T-cell (primary cell): ENCODE results near the gene ACTBL2. TPM values are rescaled to one million over a fixed set of nuclear protein-coding genes. Genes with fewer than 3 reads are reported as not detected.

Source experiments
- ATAC-seq, 4 experiments: fragments of 200-7000 bp in 3 of 4; fragments of 150-1000 bp in 1 of 4; cut with Tn5 transposase; replicated peaks in 1 of 4; 1 replicate in 3 of 4; 2 replicates in 1 of 4; pipeline ENCODE4 v1.10.0; 2021; ENCODE audit warnings: moderate library complexity in 3 of 4, mild to moderate bottlenecking in 2 of 4, moderate number of reproducible peaks in 1 of 4
- CTCF ChIA-PET, 2 donors: fragments of 300-600 bp; sonication (Branson Sonifier 250); formaldehyde crosslinking; loops; one replicate each; lab custom pipeline; 2022; ENCODE audit warnings: antibody characterized with exemption in 2 of 2; lab: Charles Lee
- POLR2A ChIA-PET, 2 donors: fragments of 300-600 bp; sonication (Branson Sonifier 250); formaldehyde crosslinking; loops; one replicate each; lab custom pipeline; 2022; ENCODE audit warnings: antibody characterized with exemption in 2 of 2; lab: Charles Lee
- DNase-seq, 35 experiments: peaks; one replicate each; pipeline versions ENCODE4 v3.0.0 to v3.0.0-alpha.2; 2013 to 2023
- H3K27ac ChIP-seq: one replicate; pipeline ENCODE4 v1.5.1; 2013; ENCODE audit warnings: low read length
- H3K27me3 ChIP-seq, 2 experiments: replicated peaks in 1 of 2; 1 replicate in 1 of 2; 2 replicates in 1 of 2; pipeline versions ENCODE4 v1.6.1 to v1.7.0; 2013; ENCODE audit warnings: low read length in 1 of 2, mixed read lengths in 1 of 2; ENCODE audit not compliant: control insufficient read depth in 2 of 2, insufficient read depth in 2 of 2; ENCODE audit errors: extremely low read depth in 1 of 2
- H3K36me3 ChIP-seq, 2 donors: 1 replicate in 1 of 2; 2 replicates in 1 of 2; pipeline versions ENCODE4 v1.6.1 to v1.7.0; 2013; ENCODE audit warnings: low read length in 1 of 2; ENCODE audit not compliant: control insufficient read depth in 2 of 2, insufficient read depth in 1 of 2; ENCODE audit errors: extremely low read depth in 1 of 2
- H3K4me1 ChIP-seq, 2 experiments: 1 replicate in 1 of 2; 2 replicates in 1 of 2; pipeline versions ENCODE4 v1.6.1 to v1.7.0; 2013; ENCODE audit warnings: low read length in 2 of 2, mixed read lengths in 1 of 2; ENCODE audit not compliant: insufficient read depth in 2 of 2, control insufficient read depth in 1 of 2; ENCODE audit errors: extremely low read depth in 1 of 2
- H3K4me3 ChIP-seq, 2 donors: 1 replicate in 1 of 2; 2 replicates in 1 of 2; pipeline versions ENCODE4 v1.5.1 to v1.7.0; 2013; ENCODE audit warnings: mild to moderate bottlenecking in 2 of 2, low read length in 1 of 2, moderate library complexity in 1 of 2; ENCODE audit not compliant: control insufficient read depth in 1 of 2; ENCODE audit errors: extremely low read depth in 1 of 2
- H3K9me3 ChIP-seq: 2 replicates; pipeline ENCODE4 v1.7.0; 2013
- H3K27ac Mint-ChIP-seq, 2 donors: one replicate each; pipeline ENCODE4 v1.8.0; 2020 to 2021; ENCODE audit warnings: mild to moderate bottlenecking in 2 of 2, mixed read lengths in 2 of 2
- H3K27me3 Mint-ChIP-seq, 2 donors: one replicate each; pipeline ENCODE4 v1.8.0; 2021 to 2022; ENCODE audit warnings: mixed read lengths in 2 of 2
- H3K36me3 Mint-ChIP-seq: one replicate; pipeline ENCODE4 v1.8.0; 2021; ENCODE audit warnings: mixed read lengths
- H3K4me1 Mint-ChIP-seq, 3 donors: one replicate each; pipeline ENCODE4 v1.8.0; 2020 to 2022; ENCODE audit warnings: mixed read lengths in 3 of 3, mild to moderate bottlenecking in 1 of 3
- H3K4me3 Mint-ChIP-seq, 3 donors: one replicate each; pipeline ENCODE4 v1.8.0; 2020 to 2022; ENCODE audit warnings: mild to moderate bottlenecking in 3 of 3, mixed read lengths in 3 of 3, moderate library complexity in 3 of 3
- H3K9me3 Mint-ChIP-seq, 3 donors: one replicate each; pipeline ENCODE4 v1.8.0; 2020 to 2022; ENCODE audit warnings: mixed read lengths in 3 of 3
- WGBS: methylation state at CpG from one replicate; pipeline ENCODE4 v1.1.5; 2013; ENCODE audit warnings: missing lambda C conversion rate; ENCODE audit not compliant: insufficient coverage; 5-methylcytosine and 5-hydroxymethylcytosine counted together
- total RNA-seq, 35 experiments: library from RNA in 6 of 35; stranded (reverse) in 6 of 35; fragments of 120-200 nt in 1 of 35; gene quantifications; one replicate each; pipeline versions ENCODE4 v1.2.1 to v1.2.4 and lab custom pipeline; 2013 to 2026

ACTBL2 gene
- total RNA-seq, 5 donors from 2014 or later (not counting 1 experiment from before 2014, with no cell fraction given): not detected

GRCh38 chr5:57439601-57440000, 43.0 kb downstream of the ACTBL2 start:
- ChIA-PET CTCF (interaction anchor here in 1 of 2 donors (0.6 kb wide), 1 partner anchor 1021 kb away, joined by 5 read pairs; no protein-coding TSS in a partner anchor), POLR2A (no interaction called here)
- H3K27ac Mint-ChIP-seq: no peak overlapping the region
- Histone ChIP-seq H3K27me3 (no peaks in the 10 kb centered on the region), H3K9me3 (no peaks in the 10 kb centered on the region), H3K36me3 (no peaks in the 10 kb centered on the region), H3K4me1 (no peaks in the 10 kb centered on the region), H3K27ac (no peak overlapping the region), H3K4me3 (no peak overlapping the region)
- no CpG with 5 or more reads among the region's 2 CpGs for WGBS
- peaks cover 6 to 7% of the 10 kb centered on the region in 2 donors for H3K27me3 Mint-ChIP-seq
- peaks cover 0 to 2% (median 0%) of the 10 kb centered on the region in 3 donors for H3K4me1 Mint-ChIP-seq
- no peak overlapping the region for H3K4me3 Mint-ChIP-seq
- H3K36me3 Mint-ChIP-seq: no peaks in the 10 kb centered on the region
- no peak for ATAC-seq
- no peak for DNase-seq
- H3K9me3 Mint-ChIP-seq: no peaks in the 10 kb centered on the region

GRCh38 chr5:57437976-57438805, 44.4 kb downstream of the ACTBL2 start:
- Histone ChIP-seq H3K27ac (no peak overlapping the region), H3K4me3 (no peak overlapping the region), H3K36me3 (no peaks in the 10 kb centered on the region), H3K27me3 (no peaks in the 10 kb centered on the region), H3K4me1 (no peaks in the 10 kb centered on the region), H3K9me3 (no peaks in the 10 kb centered on the region)
- peaks cover 5 to 6% of the 10 kb centered on the region in 2 donors for H3K27me3 Mint-ChIP-seq
- H3K4me1 Mint-ChIP-seq: peaks cover 0 to 2% (median 0%) of the 10 kb centered on the region in 3 donors
- DNase-seq: no peak
- H3K9me3 Mint-ChIP-seq: no peaks in the 10 kb centered on the region
- ChIA-PET CTCF (interaction anchor here in 1 of 2 donors (0.6 kb wide), 1 partner anchor 18 kb away, joined by 3 read pairs; no protein-coding TSS in a partner anchor), POLR2A (no interaction called here)
- no peak overlapping the region for H3K4me3 Mint-ChIP-seq
- no peaks in the 10 kb centered on the region for H3K36me3 Mint-ChIP-seq
- no peak overlapping the region for H3K27ac Mint-ChIP-seq
- no CpG with 5 or more reads among the region's 8 CpGs for WGBS
- ATAC-seq: no peak

- Mint-ChIP-seq H3K4me3 (no peak overlapping the region), H3K9me3 (no peaks in the 10 kb centered on the region), H3K27ac (no peak overlapping the region), H3K36me3 (no peaks in the 10 kb centered on the region), H3K27me3 (peaks cover 5 to 6% of the 10 kb centered on the region in 2 donors), H3K4me1 (no peaks in the 10 kb centered on the region)
- Histone ChIP-seq H3K4me1 (no peaks in the 10 kb centered on the region), H3K9me3 (no peaks in the 10 kb centered on the region), H3K4me3 (no peak overlapping the region), H3K36me3 (no peaks in the 10 kb centered on the region), H3K27ac (no peak overlapping the region), H3K27me3 (no peaks in the 10 kb centered on the region)
- DNase-seq (no peak), ATAC-seq (no peak)
- ChIA-PET CTCF (no interaction called here), POLR2A (no interaction called here)
- no CpG with 5 or more reads among the region's 1 CpG for WGBS
These were observed 46.0 kb downstream of the ACTBL2 start for GRCh38 chr5:57436586-57436985.

GRCh38 chr5:57435701-57436134, 46.9 kb downstream of the ACTBL2 start:
- no peak overlapping the region for H3K27ac Mint-ChIP-seq

GRCh38 chr5:57434683-57435082, 47.9 kb downstream of the ACTBL2 start:
- Histone ChIP-seq H3K27me3 (peaks cover 0 to 3% of the 10 kb centered on the region in 2 experiments), H3K9me3 (no peaks in the 10 kb centered on the region), H3K27ac (no peak overlapping the region), H3K36me3 (no peaks in the 10 kb centered on the region), H3K4me3 (no peak overlapping the region), H3K4me1 (no peaks in the 10 kb centered on the region)
- Mint-ChIP-seq H3K4me3 (no peak overlapping the region), H3K27ac (no peak overlapping the region), H3K4me1 (no peaks in the 10 kb centered on the region), H3K27me3 (peaks cover 3 to 6% of the 10 kb centered on the region in 2 donors), H3K9me3 (no peaks in the 10 kb centered on the region), H3K36me3 (no peaks in the 10 kb centered on the region)
- ChIA-PET CTCF (interaction anchor here in 1 of 2 donors (0.7 kb wide), 1 partner anchor 339 kb away, joined by 4 read pairs; no protein-coding TSS in a partner anchor), POLR2A (no interaction called here)
- DNase-seq (no peak), ATAC-seq (no peak)
- 60% methylated on average over 2 of the region's 3 CpGs for WGBS

More at GRCh38 chr5:57435701-57436134, 46.9 kb downstream of the ACTBL2 start:
- ATAC-seq (no peak), DNase-seq (no peak)
- ChIA-PET POLR2A (no interaction called here), CTCF (interaction anchor here in 1 of 2 donors (0.5 kb wide), 1 partner anchor 1008 kb away, joined by 3 read pairs; no protein-coding TSS in a partner anchor)
- Histone ChIP-seq H3K9me3 (no peaks in the 10 kb centered on the region), H3K36me3 (no peaks in the 10 kb centered on the region), H3K27me3 (no peaks in the 10 kb centered on the region), H3K4me3 (no peak overlapping the region), H3K27ac (no peak overlapping the region), H3K4me1 (no peaks in the 10 kb centered on the region)
- WGBS: no CpG with 5 or more reads among the region's 2 CpGs
- Mint-ChIP-seq H3K4me1 (no peaks in the 10 kb centered on the region), H3K4me3 (no peak overlapping the region), H3K36me3 (no peaks in the 10 kb centered on the region), H3K9me3 (no peaks in the 10 kb centered on the region), H3K27me3 (peaks cover 5 to 6% of the 10 kb centered on the region in 2 donors)

- Mint-ChIP-seq H3K4me3 (no peak overlapping the region), H3K9me3 (no peaks in the 10 kb centered on the region), H3K36me3 (no peaks in the 10 kb centered on the region), H3K27ac (no peak overlapping the region), H3K4me1 (no peaks in the 10 kb centered on the region), H3K27me3 (peaks cover 3 to 7% of the 10 kb centered on the region in 2 donors)
- no peak for DNase-seq
- Histone ChIP-seq H3K4me1 (no peaks in the 10 kb centered on the region), H3K4me3 (no peak overlapping the region), H3K27ac (no peak overlapping the region), H3K36me3 (no peaks in the 10 kb centered on the region), H3K9me3 (no peaks in the 10 kb centered on the region), H3K27me3 (peaks cover 0 to 4% of the 10 kb centered on the region in 2 experiments)
- ChIA-PET POLR2A (no interaction called here), CTCF (no interaction called here)
- ATAC-seq: no peak
- WGBS: no CpG with 5 or more reads among the region's 2 CpGs
These were observed 48.4 kb downstream of the ACTBL2 start for GRCh38 chr5:57434227-57434640.
